GM18526 (cell line): ENCODE data around the gene LYL1.

Experiments
- POLR2A ChIP-seq: IDR thresholded peaks from 3 replicates; pipeline ENCODE4 v1.6.1; 2011; ENCODE audit not compliant: insufficient read length; ENCODE audit errors: extremely low read depth

Gene LYL1

DNA sequence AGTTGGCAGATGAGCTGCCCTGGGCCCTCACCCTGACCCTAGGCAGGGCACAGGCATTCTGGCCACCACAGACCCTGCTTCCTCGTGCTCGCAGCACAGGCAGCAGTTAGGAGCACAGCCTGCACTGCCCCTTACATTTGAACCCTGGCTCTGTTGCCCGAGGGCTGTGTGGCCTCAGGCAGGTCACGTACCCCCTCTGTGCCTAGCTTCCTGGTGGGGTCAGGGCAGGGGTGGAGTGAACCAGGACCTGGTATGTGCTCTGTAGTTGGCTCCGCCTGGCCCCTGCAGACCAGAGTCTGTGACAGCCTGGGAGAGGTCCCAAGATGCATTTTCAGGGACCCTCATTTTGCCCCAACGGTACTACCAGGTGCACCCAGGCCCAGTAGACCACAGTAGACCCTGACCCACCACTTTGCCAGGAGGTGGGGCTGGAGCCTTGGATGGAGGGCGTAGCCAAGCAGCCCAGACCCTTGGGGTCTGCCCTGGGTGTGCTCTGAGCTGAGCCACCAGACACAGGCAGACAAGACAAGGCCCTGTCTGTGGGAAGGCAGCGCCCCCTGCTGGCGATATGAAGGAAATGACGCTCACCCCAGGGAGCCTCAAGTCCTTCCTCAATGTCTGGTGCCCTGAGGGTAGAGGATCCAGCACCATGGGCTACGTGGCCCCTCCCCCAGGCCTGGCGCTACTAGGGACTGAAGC is 9.1 kb downstream of the LYL1 start:
- no peak for TF ChIP-seq POLR2A

DNA sequence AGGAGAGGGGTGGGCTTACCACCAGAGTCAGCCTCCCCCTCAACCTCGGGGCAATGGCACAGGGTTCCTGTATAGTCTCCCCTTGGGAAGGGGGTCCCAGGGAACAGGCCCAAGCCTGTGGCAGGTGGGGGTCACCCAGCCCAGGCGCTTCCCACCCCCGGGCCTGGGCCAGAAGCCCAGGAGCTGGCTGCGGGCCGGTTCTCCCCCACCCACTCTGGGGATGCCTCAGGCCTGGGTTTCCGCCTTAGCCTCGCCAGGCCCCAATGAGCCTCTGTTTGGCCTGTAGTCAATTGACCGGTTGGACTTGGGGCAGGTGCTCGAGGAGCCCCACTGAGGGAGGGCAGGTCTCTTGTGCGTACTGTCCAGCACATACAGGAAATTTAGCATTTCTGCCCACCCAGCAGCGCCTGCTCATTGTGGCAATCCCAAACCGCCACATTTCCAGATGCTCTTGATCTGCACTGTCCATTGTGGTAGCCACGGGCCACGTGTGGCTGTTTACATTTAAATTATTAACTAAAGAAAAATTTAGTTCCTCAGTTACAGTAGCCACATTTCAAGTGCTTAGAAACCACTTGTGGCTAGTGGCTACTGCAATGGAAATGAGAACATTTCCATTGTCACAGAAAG is 9.9 kb downstream of the LYL1 start:
- no peak for TF ChIP-seq POLR2A

DNA sequence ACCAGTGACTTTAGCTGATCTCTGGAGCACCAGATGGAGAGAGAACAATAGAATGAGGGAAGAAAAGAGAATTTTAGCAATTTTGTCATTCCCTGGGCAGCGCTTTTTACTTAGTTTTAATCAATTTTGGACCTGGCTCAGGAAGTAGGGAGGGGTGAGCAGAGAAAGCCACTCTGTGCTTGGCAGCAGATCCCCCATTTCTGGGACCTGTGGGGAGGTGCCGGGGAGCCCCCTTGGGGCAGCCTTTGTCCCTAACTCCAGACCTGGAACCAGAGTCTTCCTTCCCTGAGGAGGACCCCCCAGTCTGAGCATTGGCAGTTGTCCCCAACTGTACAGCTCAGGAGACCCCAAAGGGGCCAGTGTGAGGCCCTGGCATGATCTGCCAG is 10.5 kb downstream of the LYL1 start:
- TF ChIP-seq POLR2A: no peak

DNA sequence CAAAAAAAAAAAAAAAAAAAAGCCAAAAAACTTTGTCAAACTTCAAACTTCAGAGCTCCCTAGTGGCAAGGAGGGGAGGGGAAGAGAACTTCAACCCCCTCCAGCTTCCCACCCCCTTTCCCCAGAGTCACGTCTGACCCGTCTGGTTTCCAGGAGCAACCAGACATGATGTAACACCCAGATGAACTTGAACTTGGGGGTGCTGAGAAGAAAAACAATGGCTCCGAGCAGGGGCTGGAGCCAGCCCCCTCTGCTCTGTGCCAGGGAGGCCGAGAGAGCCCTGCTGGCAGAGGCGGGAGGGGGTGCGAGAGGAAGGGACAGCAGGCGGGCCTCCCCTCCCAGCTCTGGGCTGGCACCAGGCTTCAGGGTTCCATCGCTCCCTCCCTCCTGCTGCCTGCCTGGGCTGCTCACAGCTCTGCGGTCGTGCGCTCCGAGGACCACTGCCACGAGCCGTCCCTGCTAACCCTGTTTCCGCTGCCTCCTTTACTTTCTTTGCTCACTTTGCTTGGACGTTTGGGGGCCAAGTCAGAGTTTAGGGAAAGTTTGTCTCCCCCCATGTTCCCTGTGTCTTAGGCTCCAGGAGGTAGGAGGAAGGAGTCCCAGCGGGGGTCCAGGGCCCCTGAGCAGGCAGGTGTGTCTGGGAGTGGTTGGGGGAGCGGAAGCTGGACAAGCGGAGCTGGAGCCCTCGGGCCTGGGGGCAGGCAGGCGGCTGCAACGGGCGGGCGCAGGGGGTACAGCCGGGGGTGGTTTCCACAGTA is 11.1 kb downstream of the LYL1 start:
- no peak for TF ChIP-seq POLR2A

DNA sequence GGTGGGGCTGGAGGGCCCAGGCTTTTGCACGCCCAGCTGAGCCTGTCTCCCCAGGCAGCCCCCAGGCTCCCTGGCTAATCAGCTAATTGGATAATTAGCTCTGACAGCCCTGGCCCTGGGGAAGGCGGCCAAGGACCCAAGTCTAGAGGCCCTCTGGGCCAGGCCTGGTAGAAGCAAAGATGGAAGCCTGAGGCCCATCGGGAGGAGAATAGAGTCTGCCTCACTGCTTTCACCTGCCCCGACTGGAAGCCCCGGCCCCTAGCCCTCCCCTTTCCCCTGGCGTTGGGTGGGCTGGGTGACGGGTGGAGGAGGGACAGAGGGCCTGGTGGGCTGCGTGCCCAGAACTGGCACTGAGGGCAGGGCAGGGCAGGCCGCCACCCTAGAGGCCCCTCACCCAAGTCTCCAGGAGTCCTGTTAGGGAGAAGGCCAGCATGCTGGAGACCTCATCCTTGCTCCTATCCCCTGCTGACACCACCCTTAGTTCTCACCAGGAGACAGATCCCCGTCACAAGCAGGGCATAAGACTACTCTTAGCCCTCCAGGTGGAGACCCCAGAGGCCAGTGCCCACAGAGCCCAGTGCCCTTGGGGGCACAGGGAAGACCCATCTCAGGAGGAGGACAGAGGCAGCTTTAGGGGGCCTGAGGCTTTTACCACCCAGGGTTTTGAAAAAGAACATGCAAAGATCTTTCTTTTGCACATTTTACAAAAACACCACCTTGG is 12.0 kb downstream of the LYL1 start:
- no peak for TF ChIP-seq POLR2A

DNA sequence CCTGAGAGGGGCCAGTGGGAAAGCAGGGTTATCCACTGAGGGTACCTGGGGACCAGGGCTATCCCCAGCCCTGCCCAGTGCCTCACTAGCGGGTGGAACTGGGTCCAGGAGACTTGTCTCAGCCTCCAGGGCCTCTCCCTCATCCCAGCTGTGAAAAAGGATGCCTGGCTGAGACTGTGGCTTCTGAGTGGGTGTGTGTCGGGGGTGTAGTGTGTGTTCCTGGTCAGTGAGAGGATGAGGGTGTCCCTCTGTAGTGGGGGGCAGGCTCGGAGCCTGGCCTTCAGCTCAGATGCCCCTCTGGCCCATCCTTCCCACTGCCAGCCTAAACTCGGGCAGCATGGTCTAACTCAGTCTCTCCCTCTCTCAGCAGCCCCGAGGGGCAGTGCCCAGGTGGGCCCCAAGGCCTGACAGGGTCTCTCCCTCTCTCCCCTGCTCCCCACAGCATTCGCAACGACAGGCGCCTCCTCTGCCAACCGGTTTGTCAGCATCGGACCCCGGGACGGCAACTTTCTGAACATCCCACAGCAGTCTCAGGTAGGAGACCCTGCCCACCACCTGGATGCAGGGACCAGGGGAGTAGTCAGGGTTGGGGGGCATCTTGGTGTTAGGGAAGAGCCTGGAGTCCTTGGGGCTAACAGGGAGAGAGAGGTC is 12.7 kb downstream of the LYL1 start:
- no peak for TF ChIP-seq POLR2A

DNA sequence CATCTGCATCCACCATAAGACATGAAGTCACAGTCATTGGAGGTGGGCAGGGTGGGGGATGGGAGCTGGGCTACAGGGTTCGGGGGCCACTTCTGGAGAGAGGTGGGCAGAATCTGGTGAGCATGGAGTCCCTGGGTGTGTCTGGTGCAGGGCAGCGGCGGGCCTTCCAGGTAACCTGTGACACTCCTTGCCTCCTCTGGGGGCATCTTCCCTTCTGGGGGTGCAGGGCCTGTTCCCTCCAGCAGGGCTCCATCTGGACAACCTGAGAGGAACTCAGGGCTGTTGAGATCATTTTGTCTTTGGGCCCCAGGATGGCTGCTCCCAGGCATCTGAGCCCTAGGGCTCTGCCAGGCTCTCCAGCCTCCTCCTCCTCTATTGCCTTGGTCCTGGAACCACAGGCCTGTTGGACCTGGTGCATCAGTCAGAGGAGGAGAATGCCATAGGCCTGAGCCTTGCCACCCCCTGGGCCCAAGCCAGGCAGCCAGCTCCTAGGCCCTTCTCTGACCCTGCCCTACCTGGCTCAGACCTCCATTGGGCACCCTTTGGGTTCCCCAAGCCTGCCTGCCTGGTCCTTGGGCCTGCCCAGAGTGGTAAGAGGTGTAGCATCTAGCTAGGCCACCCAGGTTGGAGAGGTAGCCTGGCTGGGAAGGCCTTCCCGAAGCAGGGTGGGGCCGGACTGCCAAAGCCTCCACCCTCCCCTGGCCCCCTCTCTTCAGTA is 13.4 kb downstream of the LYL1 start:
- TF ChIP-seq POLR2A: no peak

DNA sequence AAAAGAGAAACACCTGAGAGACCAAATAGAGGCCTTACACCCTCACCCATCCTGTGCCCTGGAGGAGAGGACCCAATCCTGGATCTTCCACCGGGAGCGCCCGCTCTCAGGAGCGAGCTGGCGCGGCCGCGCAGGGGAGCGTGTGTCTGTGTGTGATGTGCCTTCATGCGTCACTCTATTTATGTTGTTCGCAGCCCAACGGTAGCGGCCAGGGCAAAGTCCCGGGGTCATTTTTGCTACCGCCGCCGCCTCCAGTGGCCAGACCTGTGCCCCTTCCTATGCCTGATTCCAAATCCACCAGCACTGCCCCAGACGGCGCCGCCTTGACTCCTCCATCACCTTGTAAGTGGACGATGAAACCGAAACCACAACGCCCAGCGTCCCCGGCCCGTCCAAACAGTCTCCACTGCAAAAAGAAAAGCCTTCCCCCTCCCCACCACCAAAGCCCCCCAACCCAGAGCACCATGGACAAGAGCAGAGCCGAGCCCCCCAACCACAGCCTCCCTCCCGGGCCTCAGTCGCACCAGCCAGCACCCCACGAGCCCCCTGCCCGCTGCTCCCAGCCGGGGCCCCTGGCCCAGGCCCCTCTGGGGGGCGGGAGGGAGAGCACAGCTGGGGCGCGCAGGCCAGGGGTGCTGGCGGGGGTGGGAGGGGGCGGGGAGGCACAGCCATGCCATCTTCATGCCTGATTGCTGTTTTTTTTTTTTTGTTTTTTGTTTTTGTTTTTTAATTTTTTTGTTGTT is 14.7 kb downstream of the LYL1 start:
- no peak for TF ChIP-seq POLR2A

DNA sequence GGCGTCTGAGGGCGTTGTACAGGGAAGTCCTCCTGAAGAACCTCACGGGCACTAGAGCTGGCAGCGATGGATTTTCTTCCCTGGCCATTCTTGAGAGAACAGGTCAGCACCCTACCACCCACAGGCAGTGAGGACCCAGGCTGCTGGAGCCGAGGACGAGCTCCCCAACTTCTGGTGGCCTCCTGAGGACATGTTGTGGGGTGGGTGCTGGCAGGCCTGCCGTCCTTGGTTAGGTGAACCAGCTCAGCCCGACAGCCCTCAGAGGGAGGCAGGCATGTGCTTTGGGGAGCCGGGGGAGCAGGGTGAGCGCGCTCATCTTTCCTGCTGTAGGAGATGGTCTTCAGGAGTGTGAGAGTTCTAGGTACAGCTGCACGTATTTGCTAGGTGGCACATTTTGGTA is 15.4 kb downstream of the LYL1 start:
- TF ChIP-seq POLR2A: no peak

DNA sequence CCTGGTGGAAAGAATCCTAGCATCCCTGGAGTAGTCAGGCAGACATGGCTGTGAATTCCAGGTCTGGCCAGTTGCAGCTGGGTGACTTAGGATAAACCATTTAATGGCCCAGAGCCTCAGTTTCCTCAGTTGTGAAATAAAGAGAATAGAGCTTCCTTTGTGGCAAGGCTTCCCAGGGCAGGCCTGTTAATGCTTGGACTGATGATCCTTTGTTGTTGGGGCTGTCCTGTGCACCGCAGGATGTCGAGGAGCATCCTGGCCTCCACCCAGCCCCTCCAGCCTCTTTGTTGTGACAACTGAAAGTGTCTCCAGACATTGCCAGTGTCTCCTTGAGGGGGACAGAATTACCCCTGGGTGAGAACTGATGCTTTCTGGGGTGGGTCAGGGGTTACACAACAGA is 16.3 kb downstream of the LYL1 start:
- no peak for TF ChIP-seq POLR2A

DNA sequence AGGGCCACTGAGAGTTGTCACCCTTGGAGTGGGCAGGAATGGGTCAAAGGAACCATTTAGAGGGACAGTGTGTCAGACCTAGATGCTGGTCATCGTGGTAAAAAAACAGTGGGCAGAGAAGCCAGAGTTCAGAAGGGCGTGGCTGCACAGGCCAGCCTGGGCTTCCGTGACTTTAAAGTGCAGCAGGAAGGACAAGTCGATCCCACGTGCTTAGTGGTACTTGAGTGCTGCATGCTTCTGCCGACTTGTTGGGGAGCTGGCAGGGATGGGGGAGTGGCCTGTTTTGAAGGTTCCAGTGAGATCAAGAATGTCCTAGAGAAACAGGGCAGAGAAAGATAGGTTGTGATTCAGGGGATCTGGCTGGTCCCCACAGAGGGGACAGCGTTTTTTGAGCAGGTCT is 17.0 kb downstream of the LYL1 start:
- TF ChIP-seq POLR2A: no peak

DNA sequence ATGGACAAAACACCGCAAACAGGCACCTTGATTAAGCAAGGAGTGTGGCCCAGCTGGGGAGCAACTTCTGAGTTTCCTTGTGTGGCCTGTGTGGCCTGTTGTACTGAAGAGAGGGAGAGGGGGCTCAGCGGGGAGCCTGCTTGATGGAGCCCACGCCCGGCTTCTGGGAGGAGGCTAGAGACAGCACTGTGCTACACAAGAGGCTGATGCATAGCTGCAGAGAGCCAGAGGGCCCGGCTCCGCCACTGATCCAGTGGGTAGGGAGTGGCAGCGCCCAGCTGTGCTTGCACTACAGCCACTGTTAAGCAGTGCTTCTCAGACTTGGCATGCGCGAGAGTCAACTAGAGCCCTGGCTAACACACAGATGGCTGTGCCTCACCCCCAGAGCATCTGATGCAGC is 19.0 kb downstream of the LYL1 start:
- no peak for TF ChIP-seq POLR2A

DNA sequence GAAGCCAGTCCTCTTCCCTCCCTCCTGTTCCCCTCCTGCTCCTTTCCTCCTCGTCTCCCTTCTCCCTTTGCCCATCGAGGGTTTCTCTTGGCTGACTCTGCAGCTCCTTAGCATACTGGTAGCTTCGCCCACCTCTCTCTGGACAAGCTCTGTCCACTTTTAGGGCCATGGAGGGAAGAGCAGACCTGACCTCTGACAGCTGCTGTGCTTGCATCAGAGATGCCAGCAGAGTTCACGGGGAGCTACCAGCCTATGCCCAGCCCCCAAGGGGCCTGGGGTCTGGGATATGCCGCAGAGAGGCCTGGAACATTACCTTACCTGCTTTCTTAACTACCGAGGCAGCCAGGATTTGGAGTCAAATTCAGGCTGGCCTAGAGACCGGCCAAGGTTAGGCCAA is 19.7 kb downstream of the LYL1 start:
- TF ChIP-seq POLR2A: no peak

DNA sequence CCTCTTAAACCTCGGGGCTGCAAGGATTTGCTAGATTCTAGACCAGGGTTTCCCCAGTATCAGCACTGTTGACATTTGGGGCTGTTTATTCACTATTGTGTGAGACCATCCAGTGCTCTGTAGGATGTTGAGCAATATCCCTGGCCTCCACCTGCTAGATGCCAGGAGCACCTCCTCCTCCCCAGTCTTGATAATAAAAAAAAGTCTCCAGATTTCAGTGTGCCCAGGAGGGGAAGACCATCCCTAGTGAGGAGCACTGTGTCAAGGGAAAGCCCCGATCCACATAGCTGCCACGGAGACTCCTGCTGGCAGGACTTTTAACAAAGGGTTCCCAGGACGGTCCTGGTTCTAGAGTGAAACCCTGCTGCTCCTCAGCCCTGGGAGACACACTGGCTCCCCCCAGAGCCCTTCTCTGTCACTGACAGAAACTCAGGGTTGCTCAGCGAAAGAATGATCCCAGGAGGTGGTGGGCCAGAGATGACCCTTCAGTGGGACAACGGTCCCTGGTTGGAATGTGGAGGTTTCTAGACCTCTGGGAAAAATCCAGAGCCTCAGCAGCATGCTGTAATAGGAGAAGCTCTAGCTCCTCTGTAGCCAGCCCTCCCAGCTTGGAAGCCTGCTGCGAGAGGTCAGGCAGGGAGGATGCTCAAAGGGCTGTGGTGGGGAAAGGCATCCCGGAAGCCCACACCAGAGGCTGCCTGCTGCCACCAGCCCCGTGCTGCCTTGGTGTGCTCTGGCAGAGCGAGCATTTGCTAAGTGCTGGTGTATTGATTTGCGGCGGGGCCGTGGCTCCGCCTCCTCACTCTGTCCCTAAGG is 20.3 kb downstream of the LYL1 start:
- no peak for TF ChIP-seq POLR2A
